K562 (cell line): ENCODE measurements around the gene EPM2A. TPM values are rescaled to one million over a fixed set of nuclear protein-coding genes. Genes with fewer than 3 reads are reported as not detected.

Experiments
- CREM ChIP-seq: IDR thresholded peaks from 2 replicates; pipeline ENCODE4 v1.6.1; 2014; ENCODE audit warnings: antibody characterized with exemption, low read depth
- MYC ChIP-seq, 2 experiments: fragments of 250-450 bp in 1 of 2; sonication (Bioruptor Pico) in 1 of 2; IDR thresholded peaks; 2 replicates each; pipeline versions ENCODE4 v1.5.1 to v1.6.1; 2012 to 2021; ENCODE audit warnings: low read depth in 2 of 2, borderline replicate concordance in 1 of 2, improper control_type of control experiment in 1 of 2, low read length in 1 of 2, mild to moderate bottlenecking in 1 of 2, moderate library complexity in 1 of 2
- PYGO2 ChIP-seq: fragments of 450-650 bp; IDR thresholded peaks from 2 replicates; pipeline ENCODE4 v1.6.1; 2016; ENCODE audit warnings: mild to moderate bottlenecking, missing genetic modification characterization, moderate library complexity, missing compliant biosample characterization
- SMAD4 ChIP-seq: fragments of 250-450 bp; sonication (Bioruptor Pico); conservative IDR thresholded peaks from 2 replicates; pipeline ENCODE4 v1.8.0; 2021; ENCODE audit warnings: inconsistent platforms, mild to moderate bottlenecking, moderate library complexity
- SRSF1 ChIP-seq: fragments of 200-400 bp; formaldehyde crosslinking; IDR thresholded peaks from 2 replicates; pipeline ENCODE4 v1.6.1; 2017; ENCODE audit warnings: mild to moderate bottlenecking, low read depth, low read length, moderate library complexity
- STAT6 ChIP-seq: sonication (generic); formaldehyde crosslinking; IDR thresholded peaks from 2 replicates; pipeline ENCODE4 v1.8.1; 2023; ENCODE audit warnings: mild to moderate bottlenecking, missing genetic modification reagents
- XRCC3 ChIP-seq: fragments of 450-650 bp; IDR thresholded peaks from 2 replicates; pipeline ENCODE4 v1.6.1; 2017; ENCODE audit warnings: mild to moderate bottlenecking, moderate library complexity
- ZNF24 ChIP-seq: fragments of 450-650 bp; IDR thresholded peaks from 2 replicates; pipeline ENCODE4 v1.6.1; 2016
- polyA plus RNA-seq, 8 experiments: library from polyadenylated mRNA; depleted of rRNA in 4 of 8; stranded (reverse) in 5 of 8; unstranded in 3 of 8; fragments of >200 nt; fragmentation: Nextera tagmentation in 2 of 8; fragmentation: Illumina TruSeq in 1 of 8; extraction: Ambion mirVana in 2 of 8; extraction: Trizol in 1 of 8; gene quantifications; 2 replicates each; pipeline versions ENCODE4 v1.2.1 to v1.2.3, GENCODE V29; 2011 to 2014; ENCODE audit warnings: inconsistent platforms in 1 of 8, missing spikeins in 1 of 8
- total RNA-seq, 7 experiments: library from RNA; depleted of rRNA in 6 of 7; stranded (reverse); fragments of >200 nt in 6 of 7; fragmentation: Illumina TruSeq in 2 of 7; extraction: Trizol in 2 of 7; gene quantifications; 2 replicates each; pipeline versions ENCODE4 v1.2.1 to v1.2.3, GENCODE V29; 2011 to 2021; ENCODE audit warnings: low replicate concordance in 1 of 7
- TF ChIP-seq, protein P1 (sequence below), 3 experiments: fragments of 200-800 bp in 1 of 3; sonication (Bioruptor generic) in 1 of 3; sonication (generic) in 1 of 3; formaldehyde crosslinking in 1 of 3; IDR thresholded peaks; 2 replicates each; pipeline versions ENCODE4 v1.6.1 to v1.8.0; 2016 to 2022; ENCODE audit warnings: mild to moderate bottlenecking in 2 of 3, missing compliant biosample characterization in 2 of 3, missing genetic modification characterization in 2 of 3, missing genetic modification reagents in 1 of 3

EPM2A gene
- total and polyA plus RNA-seq, 9 of the 15 experiments (the other 6 are each of a cell fraction or from before 2014, with no cell fraction given): 0.35 to 5.3 (median 2.5) TPM

DNA sequence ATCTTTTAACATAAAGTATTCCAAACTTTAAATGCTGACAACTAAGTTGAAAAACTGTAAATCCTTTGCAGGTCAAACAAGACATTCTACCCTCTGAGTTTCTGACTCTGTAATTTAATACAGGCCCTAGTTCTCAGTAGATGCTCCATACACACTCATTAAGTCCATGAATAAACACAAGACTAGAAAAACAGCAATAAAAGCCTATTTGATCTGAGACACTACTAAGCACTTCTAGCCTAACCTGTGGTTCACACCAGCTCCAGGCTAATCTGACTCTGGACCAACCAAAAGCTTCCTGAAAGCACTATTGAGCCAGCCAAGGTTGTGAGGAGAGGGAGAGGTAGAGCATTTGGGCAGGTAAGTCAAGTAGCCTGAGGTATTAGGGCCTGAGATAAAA is 103.9 kb downstream of the EPM2A start (continued):
- TF ChIP-seq STAT6 (CRISPR knock-in tag) (no peak), CREM (no peak), SMAD4 (no peak), SRSF1 (no peak), PYGO2 (tag) (no peak), ZNF24 (no peak), XRCC3 (no peak), MYC (IDR thresholded peaks at IDR 0.05; ENCODE audit: low read depth, low read length) (no peak), MYC (CRISPR knock-in tag; IDR thresholded peaks at IDR 0.05; ENCODE audit: borderline replicate concordance, low read depth) (no peak)
- TF ChIP-seq, protein P1, sequence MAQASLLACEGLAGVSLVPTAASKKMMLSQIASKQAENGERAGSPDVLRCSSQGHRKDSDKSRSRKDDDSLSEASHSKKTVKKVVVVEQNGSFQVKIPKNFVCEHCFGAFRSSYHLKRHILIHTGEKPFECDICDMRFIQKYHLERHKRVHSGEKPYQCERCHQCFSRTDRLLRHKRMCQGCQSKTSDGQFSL (CRISPR knock-in tag; IDR thresholded peaks at IDR 0.05): no peak
- TF ChIP-seq, protein P1 (tag; IDR thresholded peaks at IDR 0.05): no peak
